Mesendoderm (in vitro differentiated cells): Measurements from ENCODE around the gene FOS.

Source experiments
- DNase-seq: peaks from one replicate; pipeline ENCODE4 v3.0.0; 2013
- H2AK5ac ChIP-seq: 2 replicates; pipeline ENCODE4 v1.6.1; 2013; ENCODE audit warnings: low read length, inconsistent platforms
- H2BK120ac ChIP-seq: 2 replicates; pipeline ENCODE4 v1.6.1; 2013; ENCODE audit warnings: low read depth, mild to moderate bottlenecking, low read length, moderate library complexity, mixed read lengths
- H2BK15ac ChIP-seq: replicated peaks from 2 replicates; pipeline ENCODE4 v1.6.1; 2013; ENCODE audit warnings: low read depth, mild to moderate bottlenecking, moderate library complexity
- H2BK5ac ChIP-seq: 2 replicates; pipeline ENCODE4 v1.6.1; 2013; ENCODE audit warnings: low read length, inconsistent platforms
- H3K18ac ChIP-seq: 2 replicates; pipeline ENCODE4 v1.6.1; 2013; ENCODE audit warnings: mild to moderate bottlenecking, low read length, mixed read lengths
- H3K23ac ChIP-seq: one replicate; pipeline ENCODE4 v1.6.1; 2013; ENCODE audit warnings: low read length
- H3K27ac ChIP-seq: 2 replicates; pipeline ENCODE4 v1.5.1; 2013; ENCODE audit warnings: low read depth, mild to moderate bottlenecking, inconsistent platforms, low read length, moderate library complexity
- H3K27me3 ChIP-seq: 2 replicates; pipeline ENCODE4 v1.6.1; 2013; ENCODE audit warnings: low read length, control low read depth, mild to moderate bottlenecking, inconsistent platforms; ENCODE audit not compliant: insufficient read depth, poor library complexity
- H3K36me3 ChIP-seq: 2 replicates; pipeline ENCODE4 v1.6.1; 2013; ENCODE audit warnings: low read length, inconsistent platforms; ENCODE audit not compliant: control insufficient read depth, insufficient read depth
- H3K4ac ChIP-seq: one replicate; pipeline ENCODE4 v1.6.1; 2013; ENCODE audit warnings: low read depth, mild to moderate bottlenecking, low read length, moderate library complexity
- H3K4me1 ChIP-seq: 2 replicates; pipeline ENCODE4 v1.6.1; 2013; ENCODE audit warnings: low read depth, low read length, inconsistent platforms; ENCODE audit not compliant: control insufficient read depth
- H3K4me2 ChIP-seq: 2 replicates; pipeline ENCODE4 v1.6.1; 2013; ENCODE audit warnings: low read length
- H3K4me3 ChIP-seq: 2 replicates; pipeline ENCODE4 v1.5.1; 2013; ENCODE audit warnings: mild to moderate bottlenecking, low read length
- H3K56ac ChIP-seq: one replicate; pipeline ENCODE4 v1.6.1; 2013; ENCODE audit warnings: low read length
- H3K79me1 ChIP-seq: 2 replicates; pipeline ENCODE4 v1.6.1; 2013; ENCODE audit warnings: low read length, inconsistent platforms
- H3K79me2 ChIP-seq: 2 replicates; pipeline ENCODE4 v1.6.1; 2013; ENCODE audit warnings: mild to moderate bottlenecking, low read length; ENCODE audit not compliant: control insufficient read depth, insufficient read depth
- H3K9ac ChIP-seq: 2 replicates; pipeline ENCODE4 v1.6.1; 2013; ENCODE audit warnings: low read length, inconsistent platforms
- H4K5ac ChIP-seq: one replicate; pipeline ENCODE4 v1.6.1; 2013; ENCODE audit warnings: low read length
- H4K8ac ChIP-seq: one replicate; pipeline ENCODE4 v1.6.1; 2013; ENCODE audit warnings: low read depth, mild to moderate bottlenecking, control low read depth, low read length, moderate library complexity
- WGBS: extraction: QIAGEN DNeasy Blood & Tissue Kit; methylation state at CpG from one replicate; pipeline ENCODE4 v1.1.7; 2013; ENCODE audit warnings: low lambda C conversion rate, missing lambda C conversion rate; ENCODE audit not compliant: insufficient coverage; ENCODE audit errors: extremely low coverage; 5-methylcytosine and 5-hydroxymethylcytosine counted together

The FOS gene

GRCh38 chr14:75238756-75239455, 39.7 kb upstream of the FOS start:
- Histone ChIP-seq H3K4me3 (no peak overlapping the region), H3K27ac (no peak overlapping the region)

GRCh38 chr14:75240781-75241180, 37.8 kb upstream of the FOS start:
- Histone ChIP-seq H3K9ac (no peak overlapping the region), H2BK5ac (no peak overlapping the region), H3K4me2 (no peak overlapping the region), H3K4me1 (no peaks in the 10 kb centered on the region), H2AK5ac (no peak overlapping the region), H3K23ac (no peak overlapping the region), H3K27ac (no peak overlapping the region), H3K18ac (no peak overlapping the region), H3K4me3 (no peak overlapping the region), H4K8ac (no peak overlapping the region), H3K56ac (no peak overlapping the region), H3K4ac (no peak overlapping the region), H3K79me2 (no peaks in the 10 kb centered on the region), H4K5ac (no peak overlapping the region), H3K36me3 (no peaks in the 10 kb centered on the region), H2BK120ac (no peak overlapping the region), H3K27me3 (no peaks in the 10 kb centered on the region), H3K79me1 (no peaks in the 10 kb centered on the region), H2BK15ac (no peak overlapping the region)
- no CpG with 5 or more reads among the region's 6 CpGs for WGBS
- no peak for DNase-seq

More at GRCh38 chr14:75238756-75239455, 39.7 kb upstream of the FOS start:
- Histone ChIP-seq H2BK5ac (no peak overlapping the region), H3K4ac (no peak overlapping the region), H3K36me3 (no peaks in the 10 kb centered on the region), H4K8ac (no peak overlapping the region), H3K23ac (no peak overlapping the region), H3K9ac (no peak overlapping the region), H3K4me2 (no peak overlapping the region), H4K5ac (no peak overlapping the region), H2AK5ac (no peak overlapping the region), H3K79me1 (no peaks in the 10 kb centered on the region), H2BK15ac (no peak overlapping the region), H3K18ac (no peak overlapping the region), H3K4me1 (no peaks in the 10 kb centered on the region), H3K56ac (no peak overlapping the region), H2BK120ac (no peak overlapping the region), H3K27me3 (no peaks in the 10 kb centered on the region), H3K79me2 (no peaks in the 10 kb centered on the region)
- no peak for DNase-seq
- WGBS, result no CpG with 5 or more reads among the region's 11 CpGs

DNA sequence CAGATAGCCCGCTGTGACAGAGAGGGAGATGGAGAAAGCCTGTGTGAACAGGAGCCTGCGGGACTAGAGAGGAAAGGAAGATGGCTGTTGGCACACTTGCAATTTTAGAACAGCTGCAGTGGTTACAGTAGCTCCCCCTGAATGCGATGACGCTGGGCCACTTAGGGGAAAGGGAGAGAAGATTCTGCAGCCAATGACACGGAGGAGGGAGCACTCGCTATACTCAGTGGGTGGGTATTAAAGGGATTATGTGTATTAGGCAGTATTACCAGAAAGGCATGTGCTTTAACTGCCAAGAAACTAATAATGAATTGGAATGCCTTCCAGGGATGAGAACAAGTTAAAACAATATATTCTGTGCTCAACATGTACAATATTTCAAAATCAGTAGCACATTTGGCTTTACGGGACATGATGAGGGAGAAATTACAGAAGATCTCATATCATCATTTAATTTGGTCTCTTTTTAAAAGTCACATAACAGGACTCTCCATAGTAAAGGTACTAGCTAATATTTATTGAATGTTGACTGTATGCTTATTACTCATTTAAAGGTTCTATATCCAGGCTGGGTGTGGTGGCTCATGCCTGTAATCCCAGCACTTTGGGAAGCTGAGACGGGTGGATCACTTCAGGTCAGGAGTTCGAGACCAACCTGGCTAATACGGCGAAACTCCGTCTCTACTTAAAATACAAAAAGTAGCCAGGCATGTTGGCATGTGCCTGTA, 35.9 kb upstream of the FOS start:
- Histone ChIP-seq H3K79me2 (no peaks in the 10 kb centered on the region), H3K56ac (no peak overlapping the region), H3K4ac (no peak overlapping the region), H2AK5ac (no peak overlapping the region), H3K4me3 (no peak overlapping the region), H4K8ac (no peak overlapping the region), H3K23ac (no peak overlapping the region), H3K27me3 (no peaks in the 10 kb centered on the region), H4K5ac (no peak overlapping the region), H2BK5ac (no peak overlapping the region), H3K4me2 (no peak overlapping the region), H3K9ac (no peak overlapping the region), H2BK120ac (no peak overlapping the region), H3K18ac (no peak overlapping the region), H3K27ac (no peak overlapping the region), H2BK15ac (no peak overlapping the region), H3K36me3 (no peaks in the 10 kb centered on the region), H3K79me1 (no peaks in the 10 kb centered on the region), H3K4me1 (no peaks in the 10 kb centered on the region)
- no CpG with 5 or more reads among the region's 12 CpGs for WGBS
- DNase-seq, result no peak

GRCh38 chr14:75244121-75244520, 34.5 kb upstream of the FOS start:
- no peak overlapping the region for H3K27ac ChIP-seq
- no CpG with 5 or more reads among the region's 5 CpGs for whole genome bisulfite sequencing

DNA sequence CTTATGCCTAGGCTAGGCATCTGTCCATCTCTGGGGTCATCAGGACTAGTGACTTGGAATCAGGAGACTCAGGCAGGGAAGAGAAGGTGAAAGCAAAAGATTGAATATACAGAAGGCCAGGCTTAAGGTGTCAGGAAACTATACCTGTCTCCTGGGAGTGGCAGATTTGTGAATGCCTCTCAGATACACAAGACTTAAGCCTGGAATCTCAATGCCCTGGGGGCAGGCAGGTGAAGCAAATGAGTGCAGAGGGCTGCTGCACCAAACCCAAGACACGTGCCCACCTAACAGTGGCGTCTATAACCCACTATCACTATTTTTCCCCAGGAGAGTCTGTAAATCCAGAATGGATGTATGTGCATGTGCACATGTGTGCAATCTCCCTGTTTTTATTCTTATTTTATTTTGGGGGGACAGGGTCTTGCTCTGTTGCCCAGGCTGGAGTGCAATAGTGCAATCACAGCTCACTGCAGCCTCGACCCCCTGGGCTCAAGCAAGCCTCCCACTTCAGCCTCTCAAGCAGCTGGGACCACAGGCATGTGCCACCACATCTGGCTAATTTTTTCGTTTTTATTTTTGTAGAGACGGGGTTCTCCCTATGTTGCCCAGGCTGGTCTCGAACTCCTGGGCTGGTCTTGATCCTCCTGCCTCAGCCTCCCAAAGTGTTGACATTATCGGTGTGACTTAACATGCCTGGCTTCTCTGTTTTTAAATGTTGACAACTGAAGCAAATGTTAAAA, 31.9 kb upstream of the FOS start:
- Histone ChIP-seq H4K8ac (no peak overlapping the region), H3K4me2 (no peak overlapping the region), H3K9ac (no peak overlapping the region), H3K18ac (no peak overlapping the region), H3K4me1 (no peaks in the 10 kb centered on the region), H2BK120ac (no peak overlapping the region), H3K56ac (no peak overlapping the region), H2BK5ac (no peak overlapping the region), H3K4ac (no peak overlapping the region), H3K23ac (no peak overlapping the region), H2BK15ac (no peak overlapping the region), H3K27ac (no peak overlapping the region), H3K79me1 (no peaks in the 10 kb centered on the region), H3K36me3 (no peaks in the 10 kb centered on the region), H4K5ac (no peak overlapping the region), H3K4me3 (no peak overlapping the region), H2AK5ac (no peak overlapping the region), H3K79me2 (no peaks in the 10 kb centered on the region), H3K27me3 (no peaks in the 10 kb centered on the region)
- no peak for DNase-seq
- WGBS, result no CpG with 5 or more reads among the region's 7 CpGs

More at GRCh38 chr14:75244121-75244520, 34.5 kb upstream of the FOS start:
- H3K27me3 ChIP-seq, result no peaks in the 10 kb centered on the region
- H2BK120ac ChIP-seq, result no peak overlapping the region
- H3K36me3 ChIP-seq, result no peaks in the 10 kb centered on the region
- no peak overlapping the region for H3K23ac ChIP-seq
- H3K56ac ChIP-seq, result no peak overlapping the region
- no peak overlapping the region for H3K4me2 ChIP-seq
- H3K4me3 ChIP-seq, result no peak overlapping the region
- no peak overlapping the region for H4K8ac ChIP-seq
- H2BK15ac ChIP-seq, result no peak overlapping the region
- H3K9ac ChIP-seq, result no peak overlapping the region
- no peaks in the 10 kb centered on the region for H3K79me2 ChIP-seq
- H2BK5ac ChIP-seq, result no peak overlapping the region
- no peak overlapping the region for H4K5ac ChIP-seq
- DNase-seq, result no peak
- no peaks in the 10 kb centered on the region for H3K4me1 ChIP-seq
- H3K79me1 ChIP-seq, result no peaks in the 10 kb centered on the region
- no peak overlapping the region for H3K4ac ChIP-seq
- H3K18ac ChIP-seq, result no peak overlapping the region
- no peak overlapping the region for H2AK5ac ChIP-seq
